Chondrocyte (in vitro differentiated cells): ENCODE data around the gene SLC44A3. TPM values are rescaled to one million over a fixed set of nuclear protein-coding genes. Genes with fewer than 3 reads are reported as not detected.

Experiments used
- DNase-seq: peaks from one replicate; pipeline ENCODE4 v3.0.0; 2021; ENCODE audit warnings: mixed read lengths, low spot score
- H3K27ac Mint-ChIP-seq: one replicate; pipeline ENCODE4 v1.8.0; 2021; ENCODE audit warnings: mild to moderate bottlenecking, moderate library complexity, mixed read lengths; ENCODE audit not compliant: unreplicated experiment
- H3K27me3 Mint-ChIP-seq: 2 replicates; pipeline ENCODE4 v1.8.0; 2021; ENCODE audit warnings: low read depth, mixed read lengths
- H3K36me3 Mint-ChIP-seq: 2 replicates; pipeline ENCODE4 v1.8.0; 2021; ENCODE audit warnings: low read depth, mixed read lengths
- H3K4me1 Mint-ChIP-seq: 2 replicates; pipeline ENCODE4 v1.8.0; 2021; ENCODE audit warnings: low read depth, mild to moderate bottlenecking, mixed read lengths
- H3K4me3 Mint-ChIP-seq: one replicate; pipeline ENCODE4 v1.8.0; 2021; ENCODE audit warnings: mild to moderate bottlenecking, moderate library complexity, mixed read lengths; ENCODE audit not compliant: unreplicated experiment
- H3K9me3 Mint-ChIP-seq: 2 replicates; pipeline ENCODE4 v1.8.0; 2021; ENCODE audit warnings: low read depth, mixed read lengths
- total RNA-seq: library from RNA; stranded (reverse); gene quantifications from 3 replicates; pipeline ENCODE4 v1.2.1, GENCODE V29; 2021
- TF ChIP-seq, protein P1 (sequence below): fragments of 200-600 bp; sonication (generic); IDR thresholded peaks from 2 replicates; pipeline ENCODE4 v1.5.0; 2021; ENCODE audit warnings: antibody characterized with exemption, mild to moderate bottlenecking, moderate library complexity

The SLC44A3 gene
- total RNA-seq, 1 donor from 2014 or later: 2.5 TPM

- DNase-seq: no peak
- Mint-ChIP-seq H3K27me3 (no peaks in the 10 kb centered on the region), H3K27ac (no peak overlapping the region), H3K4me3 (no peak overlapping the region), H3K4me1 (peaks cover 27% of the 10 kb centered on the region), H3K9me3 (no peaks in the 10 kb centered on the region), H3K36me3 (peaks cover 9% of the 10 kb centered on the region)
- TF ChIP-seq, protein P1, sequence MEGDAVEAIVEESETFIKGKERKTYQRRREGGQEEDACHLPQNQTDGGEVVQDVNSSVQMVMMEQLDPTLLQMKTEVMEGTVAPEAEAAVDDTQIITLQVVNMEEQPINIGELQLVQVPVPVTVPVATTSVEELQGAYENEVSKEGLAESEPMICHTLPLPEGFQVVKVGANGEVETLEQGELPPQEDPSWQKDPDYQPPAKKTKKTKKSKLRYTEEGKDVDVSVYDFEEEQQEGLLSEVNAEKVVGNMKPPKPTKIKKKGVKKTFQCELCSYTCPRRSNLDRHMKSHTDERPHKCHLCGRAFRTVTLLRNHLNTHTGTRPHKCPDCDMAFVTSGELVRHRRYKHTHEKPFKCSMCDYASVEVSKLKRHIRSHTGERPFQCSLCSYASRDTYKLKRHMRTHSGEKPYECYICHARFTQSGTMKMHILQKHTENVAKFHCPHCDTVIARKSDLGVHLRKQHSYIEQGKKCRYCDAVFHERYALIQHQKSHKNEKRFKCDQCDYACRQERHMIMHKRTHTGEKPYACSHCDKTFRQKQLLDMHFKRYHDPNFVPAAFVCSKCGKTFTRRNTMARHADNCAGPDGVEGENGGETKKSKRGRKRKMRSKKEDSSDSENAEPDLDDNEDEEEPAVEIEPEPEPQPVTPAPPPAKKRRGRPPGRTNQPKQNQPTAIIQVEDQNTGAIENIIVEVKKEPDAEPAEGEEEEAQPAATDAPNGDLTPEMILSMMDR: no peak
These were observed 68.0 kb downstream of the SLC44A3 start for GRCh38 chr1:94888201-94888600.

DNA sequence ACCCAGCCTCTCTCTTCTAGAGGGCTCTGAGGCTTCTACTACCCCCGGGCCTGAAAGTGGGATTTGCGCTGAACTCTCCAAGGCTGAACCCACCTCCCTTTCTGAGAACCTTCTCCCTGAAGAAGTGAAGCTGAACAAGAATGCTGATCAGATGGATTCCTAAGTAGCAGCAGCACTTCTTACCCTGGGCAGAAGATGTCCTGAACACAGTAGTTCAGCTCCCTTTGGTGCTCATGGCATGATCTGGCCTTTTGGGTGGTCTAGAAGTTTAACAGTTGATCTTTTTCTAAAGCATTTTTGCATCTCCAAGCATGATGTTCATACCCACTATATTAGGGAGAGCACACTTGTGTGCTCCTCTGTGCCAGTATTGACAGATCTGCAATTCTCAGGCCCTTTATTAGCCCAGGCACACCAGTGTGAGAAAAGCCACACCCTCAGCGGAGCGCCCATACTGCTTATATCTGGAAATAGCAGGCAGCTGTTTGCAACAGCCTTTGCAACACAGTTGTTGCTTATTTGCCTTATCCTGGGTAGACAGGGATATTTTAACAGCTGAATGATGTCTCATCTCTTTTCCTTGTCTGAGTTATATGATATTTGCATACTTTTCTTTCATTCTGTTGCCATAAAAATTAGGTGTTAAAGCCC lies 72.6 kb downstream of the SLC44A3 start:
- Mint-ChIP-seq H3K4me1 (peaks cover 2% of the 10 kb centered on the region), H3K27me3 (no peaks in the 10 kb centered on the region), H3K27ac (no peak overlapping the region), H3K36me3 (peaks cover 29% of the 10 kb centered on the region), H3K9me3 (no peaks in the 10 kb centered on the region), H3K4me3 (no peak overlapping the region)
- DNase-seq: no peak
- TF ChIP-seq, protein P1: no peak

- no peaks in the 10 kb centered on the region for H3K9me3 Mint-ChIP-seq
- H3K27ac Mint-ChIP-seq: no peak overlapping the region
- peaks cover 18% of the 10 kb centered on the region for H3K4me1 Mint-ChIP-seq
- no peaks in the 10 kb centered on the region for H3K27me3 Mint-ChIP-seq
- peaks cover 31% of the 10 kb centered on the region for H3K36me3 Mint-ChIP-seq
- no peak overlapping the region for H3K4me3 Mint-ChIP-seq
- DNase-seq: no peak
- TF ChIP-seq, protein P1: no peak
These were observed 74.5 kb downstream of the SLC44A3 start for GRCh38 chr1:94894630-94895029.

- H3K9me3 Mint-ChIP-seq: no peaks in the 10 kb centered on the region
- TF ChIP-seq, protein P1: no peak
- peaks cover 28% of the 10 kb centered on the region for H3K36me3 Mint-ChIP-seq
- peaks cover 24% of the 10 kb centered on the region for H3K4me1 Mint-ChIP-seq
- no peak overlapping the region for H3K4me3 Mint-ChIP-seq
- no peak for DNase-seq
- H3K27ac Mint-ChIP-seq: no peak overlapping the region
- H3K27me3 Mint-ChIP-seq: no peaks in the 10 kb centered on the region
These were observed 75.4 kb downstream of the SLC44A3 start for GRCh38 chr1:94895518-94895917.

DNA sequence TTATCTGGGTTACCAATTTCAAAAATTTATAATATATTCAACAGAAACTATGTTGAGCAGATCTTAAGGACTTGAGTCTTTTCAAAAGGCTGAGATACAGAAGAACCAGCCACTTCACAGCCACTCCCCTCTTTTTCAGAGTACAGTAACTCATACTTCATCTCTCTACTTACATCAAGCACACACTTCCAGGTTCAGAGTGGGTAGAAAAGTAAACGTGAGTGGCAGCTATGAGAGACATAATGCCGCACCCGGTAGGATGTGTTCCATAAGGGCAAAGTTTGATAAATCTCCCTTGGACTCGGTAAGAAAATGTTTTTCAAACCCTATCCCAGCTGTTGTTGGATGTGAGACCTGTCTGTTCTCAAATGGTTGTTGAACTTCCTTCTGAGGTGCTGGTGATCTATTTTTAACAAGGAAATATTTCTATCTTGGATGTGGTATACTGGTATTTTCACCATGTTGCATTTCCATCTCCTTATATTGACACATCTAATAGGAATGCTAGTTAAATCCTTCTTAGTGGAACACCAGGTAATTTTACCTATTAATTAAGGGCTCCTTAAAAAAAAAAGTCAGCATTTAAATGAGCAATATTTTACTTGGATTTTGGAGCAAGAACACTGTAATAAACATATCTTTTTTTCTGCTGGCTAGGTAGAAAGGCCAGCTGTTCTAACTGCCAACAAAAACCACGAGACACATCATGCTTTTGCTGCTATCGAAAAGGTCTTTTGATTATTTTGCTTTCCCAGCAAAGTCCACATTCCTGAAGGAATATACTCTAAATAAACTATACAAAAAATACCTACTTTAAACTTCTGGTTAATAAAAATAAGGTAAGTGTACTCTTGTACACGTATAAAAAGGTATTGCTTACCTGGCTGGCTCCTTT lies 78.6 kb downstream of the SLC44A3 start:
- Mint-ChIP-seq H3K4me3 (no peak overlapping the region), H3K27ac (peak overlapping the region; percentile 75), H3K9me3 (no peaks in the 10 kb centered on the region), H3K4me1 (peaks cover 49% of the 10 kb centered on the region), H3K27me3 (no peaks in the 10 kb centered on the region), H3K36me3 (peaks cover 37% of the 10 kb centered on the region)
- TF ChIP-seq, protein P1: no peak
- DNase-seq: no peak
